BJ (cell line): ENCODE data around the gene GPR39. TPM values are rescaled to one million over a fixed set of nuclear protein-coding genes. Genes with fewer than 3 reads are reported as not detected.
A peak's percentile ranks its signal among the peaks of the same experiment; 100 is the strongest.
"Not testable (repeated sequence)": the region's sequence is repeated elsewhere in the genome, so short reads cannot be mapped to it uniquely, and the experiment has no call there.

Source experiments
- CTCF ChIA-PET: fragments of 350-600 bp; formaldehyde crosslinking; extraction: SDS; loops from one replicate; lab custom pipeline; 2021; ENCODE audit warnings: antibody characterized with exemption, inconsistent platforms; lab: Yijun Ruan, JAX
- POLR2A ChIA-PET: fragments of 300-600 bp; sonication (Branson Sonifier 250); formaldehyde crosslinking; extraction: SDS; loops from one replicate; lab custom pipeline; 2021; ENCODE audit warnings: antibody characterized with exemption; lab: Charles Lee
- DNase-seq: peaks from one replicate; pipeline ENCODE4 v3.0.0-alpha.2; 2011; ENCODE audit warnings: low read depth
- H3K27me3 ChIP-seq: 2 replicates; pipeline ENCODE4 v1.6.0; 2011; ENCODE audit warnings: low read length; ENCODE audit not compliant: control insufficient read depth, insufficient read depth
- H3K36me3 ChIP-seq: 2 replicates; pipeline ENCODE4 v1.5.1; 2011; ENCODE audit warnings: low read length; ENCODE audit not compliant: control insufficient read depth, insufficient read depth
- H3K4me3 ChIP-seq: 2 replicates; pipeline ENCODE4 v1.5.1; 2011; ENCODE audit warnings: low read depth, mild to moderate bottlenecking, control low read depth, low read length
- polyA plus RNA-seq: library from polyadenylated mRNA; depleted of rRNA; stranded (reverse); fragments of >200 nt; gene quantifications from 2 replicates; pipeline ENCODE4 v1.2.3, GENCODE V29; 2011
- TF ChIP-seq, protein P1 (sequence below): IDR thresholded peaks from 2 replicates; pipeline ENCODE4 v1.5.1; 2011; ENCODE audit warnings: low read depth, mild to moderate bottlenecking, control low read depth, inconsistent platforms, low read length, moderate library complexity; ENCODE audit not compliant: insufficient read depth

GPR39 gene
- polyA plus RNA-seq, 1 experiment: 2.3 TPM

DNA sequence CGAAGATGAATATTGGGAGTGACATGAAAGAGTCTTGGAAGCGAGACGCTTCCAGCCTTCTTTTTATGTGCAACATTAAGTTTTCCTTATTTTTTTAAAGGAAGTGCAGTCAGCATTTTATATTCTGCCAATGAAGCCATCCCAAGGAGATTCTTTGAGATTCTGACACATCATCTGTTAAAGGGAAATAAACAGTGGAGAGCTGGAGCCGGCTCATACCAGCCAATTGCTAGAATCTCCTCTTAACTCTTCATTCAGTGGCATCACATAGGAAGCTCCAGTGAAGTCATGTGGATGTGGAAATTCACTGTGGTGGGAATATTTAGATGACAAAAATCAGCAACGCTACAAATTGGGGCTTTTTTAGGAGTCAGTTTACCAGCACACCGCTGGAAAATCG, 23.7 kb upstream of the GPR39 start:
- no peak for DNase-seq
- Histone ChIP-seq H3K4me3 (no peak overlapping the region), H3K27me3 (peaks cover 2% of the 10 kb centered on the region; the same call in 1 of the 2 replicates), H3K36me3 (no peaks in the 10 kb centered on the region)
- TF ChIP-seq, protein P1, sequence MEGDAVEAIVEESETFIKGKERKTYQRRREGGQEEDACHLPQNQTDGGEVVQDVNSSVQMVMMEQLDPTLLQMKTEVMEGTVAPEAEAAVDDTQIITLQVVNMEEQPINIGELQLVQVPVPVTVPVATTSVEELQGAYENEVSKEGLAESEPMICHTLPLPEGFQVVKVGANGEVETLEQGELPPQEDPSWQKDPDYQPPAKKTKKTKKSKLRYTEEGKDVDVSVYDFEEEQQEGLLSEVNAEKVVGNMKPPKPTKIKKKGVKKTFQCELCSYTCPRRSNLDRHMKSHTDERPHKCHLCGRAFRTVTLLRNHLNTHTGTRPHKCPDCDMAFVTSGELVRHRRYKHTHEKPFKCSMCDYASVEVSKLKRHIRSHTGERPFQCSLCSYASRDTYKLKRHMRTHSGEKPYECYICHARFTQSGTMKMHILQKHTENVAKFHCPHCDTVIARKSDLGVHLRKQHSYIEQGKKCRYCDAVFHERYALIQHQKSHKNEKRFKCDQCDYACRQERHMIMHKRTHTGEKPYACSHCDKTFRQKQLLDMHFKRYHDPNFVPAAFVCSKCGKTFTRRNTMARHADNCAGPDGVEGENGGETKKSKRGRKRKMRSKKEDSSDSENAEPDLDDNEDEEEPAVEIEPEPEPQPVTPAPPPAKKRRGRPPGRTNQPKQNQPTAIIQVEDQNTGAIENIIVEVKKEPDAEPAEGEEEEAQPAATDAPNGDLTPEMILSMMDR: no peak
- ChIA-PET CTCF (interaction anchor here (1.1 kb wide), 1 partner anchor 64 kb away, joined by 3 read pairs; no protein-coding TSS in a partner anchor), POLR2A (no interaction called here)

- H3K27me3 ChIP-seq, CTCF ChIA-PET, DNase-seq, H3K4me3 ChIP-seq, POLR2A ChIA-PET, H3K36me3 ChIP-seq: not testable (repeated sequence)
These were observed 19.6 kb upstream of the GPR39 start for GRCh38 chr2:132397042-132397441.

- TF ChIP-seq, protein P1: peak; percentile 19; the same call in 1 of the 2 replicates
- POLR2A ChIA-PET: interaction anchor here (0.5 kb wide), 1 partner anchor 105 kb away, joined by 4 read pairs; no protein-coding TSS in a partner anchor
- peak; percentile 15 for DNase-seq
- no peak overlapping the region for H3K4me3 ChIP-seq
- H3K27me3 ChIP-seq: peaks cover 2% of the 10 kb centered on the region; the same call in 1 of the 2 replicates
- CTCF ChIA-PET: interaction anchor here (0.6 to 1.3 kb wide), 3 partner anchors 23 to 747 kb away, joined by 3 to 4 read pairs (median 3); no protein-coding TSS in a partner anchor
- no peaks in the 10 kb centered on the region for H3K36me3 ChIP-seq
These were observed 16.3 kb upstream of the GPR39 start for GRCh38 chr2:132400169-132400900.

DNA sequence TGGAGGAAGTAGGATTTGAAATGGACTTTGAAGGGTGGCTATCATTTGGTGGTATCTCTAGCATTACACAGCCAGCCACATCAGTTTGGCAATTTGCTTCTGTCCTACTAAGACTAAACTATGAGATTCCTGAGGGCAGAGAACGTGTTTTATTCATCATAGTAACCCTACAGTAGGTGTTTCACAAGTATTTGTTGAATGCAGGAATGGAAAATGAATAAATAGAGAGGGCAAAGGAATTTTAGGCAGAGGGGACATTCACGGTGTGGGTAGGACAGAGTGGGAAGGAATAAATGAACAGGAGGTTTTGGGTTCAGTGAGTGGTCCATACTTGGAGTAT, 15.7 kb upstream of the GPR39 start:
- Histone ChIP-seq H3K4me3 (no peak overlapping the region), H3K27me3 (peaks cover 2% of the 10 kb centered on the region; the same call in 1 of the 2 replicates), H3K36me3 (no peaks in the 10 kb centered on the region)
- no peak for DNase-seq
- ChIA-PET CTCF (interaction anchor here (1.3 kb wide), 1 partner anchor 24 kb away, joined by 3 read pairs; no protein-coding TSS in a partner anchor), POLR2A (interaction anchor here (0.5 kb wide), 1 partner anchor 104 kb away, joined by 4 read pairs; no protein-coding TSS in a partner anchor)
- TF ChIP-seq, protein P1: no peak

DNA sequence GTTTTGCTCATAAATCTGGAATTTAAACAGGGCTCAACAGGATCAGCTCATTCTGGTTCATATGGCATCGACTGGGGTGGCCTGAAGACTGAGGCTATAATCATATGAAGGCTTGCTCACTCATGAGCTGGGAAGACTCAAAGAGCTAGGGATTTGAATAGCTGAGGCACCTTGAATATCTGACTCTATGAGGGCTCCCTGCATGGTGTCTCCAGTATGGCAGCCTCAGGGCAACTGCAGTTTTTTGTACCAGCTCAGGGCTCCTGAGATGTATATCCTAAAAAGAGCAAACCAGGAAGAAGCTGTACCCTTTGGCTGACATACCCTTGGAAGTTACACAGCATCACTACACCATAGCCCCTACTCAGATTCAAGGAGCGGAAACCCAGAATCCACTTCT, 15.3 kb upstream of the GPR39 start:
- TF ChIP-seq, protein P1: no peak
- DNase-seq: no peak
- Histone ChIP-seq H3K27me3 (peaks cover 2% of the 10 kb centered on the region; the same call in 1 of the 2 replicates), H3K36me3 (no peaks in the 10 kb centered on the region), H3K4me3 (no peak overlapping the region)
- CTCF ChIA-PET: interaction anchor here (1.3 kb wide), 1 partner anchor 24 kb away, joined by 3 read pairs; no protein-coding TSS in a partner anchor
- POLR2A ChIA-PET: interaction anchor here (0.5 kb wide), 1 partner anchor 104 kb away, joined by 4 read pairs; no protein-coding TSS in a partner anchor
